GM12872 (cell line): ENCODE results near the gene ABHD6.

Experiments used
- CTCF ChIP-seq: IDR thresholded peaks from 3 replicates; pipeline ENCODE4 v1.5.1; 2011; ENCODE audit warnings: low read depth, mild to moderate bottlenecking, low read length, moderate library complexity; ENCODE audit not compliant: insufficient read depth

The ABHD6 gene

GRCh38 chr3:58237238-58237940 is at the start of gene ABHD6:
Gene ABHD6, plus strand, starts transcription at chr3:58237792. Its CDS starts 18,795 bp downstream, at chr3:58256587.
- peak; percentile 40; the same call in 2 of the 3 replicates for TF ChIP-seq CTCF

- TF ChIP-seq CTCF = no peak
Measured at GRCh38 chr3:58188173-58188564, 49.4 kb upstream of the ABHD6 start.

- TF ChIP-seq CTCF = no peak
Measured at GRCh38 chr3:58188921-58189451, 48.6 kb upstream of the ABHD6 start.

GRCh38 chr3:58189691-58190090 is 47.9 kb upstream of the ABHD6 start:
- TF ChIP-seq CTCF = no peak

GRCh38 chr3:58190291-58190690 is 47.3 kb upstream of the ABHD6 start:
- no peak for TF ChIP-seq CTCF

GRCh38 chr3:58190882-58191281 is 46.7 kb upstream of the ABHD6 start:
- no peak for TF ChIP-seq CTCF

GRCh38 chr3:58191361-58191991 is 46.1 kb upstream of the ABHD6 start:
- no peak for TF ChIP-seq CTCF
